Measurements from ENCODE around the gene HOXC10. TPM values are rescaled to one million over a fixed set of nuclear protein-coding genes. Genes with fewer than 3 reads are reported as not detected.

HOXC10 gene
- total RNA-seq, 1 donor from 2014 or later: not detected

- H3K27ac ChIP-seq (ENCODE audit: low read depth, low read length): no peak overlapping the region
- peaks cover 28% of the 10 kb centered on the region for H3K9me3 Mint-ChIP-seq (ENCODE audit: unreplicated experiment)
- TF ChIP-seq EZH2 (IDR thresholded peaks at IDR 0.05; ENCODE audit: insufficient read depth, low read length) (peak; percentile 94), CTCF (IDR thresholded peaks at IDR 0.05; ENCODE audit: insufficient read depth, low read depth, low read length) (no peak)
- peaks cover 89% of the 10 kb centered on the region for H3K27me3 Mint-ChIP-seq (ENCODE audit: low read depth, unreplicated experiment)
- no peak overlapping the region for H3K27ac Mint-ChIP-seq (ENCODE audit: unreplicated experiment)
- FAIRE-seq (no peak), DNase-seq (ENCODE audit: low read depth) (no peak)
- H3K4me3 ChIP-seq (ENCODE audit: insufficient read depth, low read depth, low read length): no peak overlapping the region
- peaks cover 7% of the 10 kb centered on the region for H3K9me3 ChIP-seq (ENCODE audit: insufficient read depth, low read depth, low read length)
- no peak overlapping the region for H3K9ac ChIP-seq (ENCODE audit: low read length)
- no peaks in the 10 kb centered on the region for H3K36me3 Mint-ChIP-seq (ENCODE audit: low read depth, unreplicated experiment)
- peaks cover 93% of the 10 kb centered on the region for H3K27me3 ChIP-seq (ENCODE audit: insufficient read depth, low read length)
- H3K79me2 ChIP-seq (ENCODE audit: insufficient read depth, low read length): no peaks in the 10 kb centered on the region
- H3K4me1 Mint-ChIP-seq (ENCODE audit: low read depth, unreplicated experiment): no peaks in the 10 kb centered on the region
- H3K36me3 ChIP-seq (ENCODE audit: insufficient read depth, low read length): no peaks in the 10 kb centered on the region
- no peaks in the 10 kb centered on the region for H4K20me1 ChIP-seq (ENCODE audit: insufficient read depth, low read length)
- no peaks in the 10 kb centered on the region for H3K4me1 ChIP-seq (ENCODE audit: insufficient read depth, low read length)
- no peak overlapping the region for H3K4me3 Mint-ChIP-seq (ENCODE audit: unreplicated experiment)
- no peak overlapping the region for H2AFZ ChIP-seq (ENCODE audit: low read depth, low read length)
- H3K4me2 ChIP-seq (ENCODE audit: low read length): no peak overlapping the region
Observed at GRCh38 chr12:53961025-53961761, 23.8 kb upstream of the HOXC10 start.

GRCh38 chr12:53963005-53963404, 21.9 kb upstream of the HOXC10 start:
- Mint-ChIP-seq H3K27ac (ENCODE audit: unreplicated experiment) (no peak overlapping the region), H3K4me1 (ENCODE audit: low read depth, unreplicated experiment) (no peaks in the 10 kb centered on the region), H3K27me3 (ENCODE audit: low read depth, unreplicated experiment) (peaks cover 90% of the 10 kb centered on the region), H3K36me3 (ENCODE audit: low read depth, unreplicated experiment) (no peaks in the 10 kb centered on the region), H3K9me3 (ENCODE audit: unreplicated experiment) (peaks cover 26% of the 10 kb centered on the region), H3K4me3 (ENCODE audit: unreplicated experiment) (no peak overlapping the region)
- H4K20me1 ChIP-seq (ENCODE audit: insufficient read depth, low read length): no peaks in the 10 kb centered on the region
- DNase-seq (ENCODE audit: low read depth) (no peak), FAIRE-seq (no peak)
- H3K36me3 ChIP-seq (ENCODE audit: insufficient read depth, low read length): no peaks in the 10 kb centered on the region
- H3K9me3 ChIP-seq (ENCODE audit: insufficient read depth, low read depth, low read length): peaks cover 7% of the 10 kb centered on the region
- H3K4me1 ChIP-seq (ENCODE audit: insufficient read depth, low read length): no peaks in the 10 kb centered on the region
- no peak overlapping the region for H3K27ac ChIP-seq (ENCODE audit: low read depth, low read length)
- peaks cover 95% of the 10 kb centered on the region for H3K27me3 ChIP-seq (ENCODE audit: insufficient read depth, low read length)
- H3K4me3 ChIP-seq (ENCODE audit: insufficient read depth, low read depth, low read length): no peak overlapping the region
- no peak for TF ChIP-seq EZH2 (IDR thresholded peaks at IDR 0.05; ENCODE audit: insufficient read depth, low read length)
- no peak for TF ChIP-seq CTCF (IDR thresholded peaks at IDR 0.05; ENCODE audit: insufficient read depth, low read depth, low read length)
- no peak overlapping the region for H3K9ac ChIP-seq (ENCODE audit: low read length)
- no peaks in the 10 kb centered on the region for H3K79me2 ChIP-seq (ENCODE audit: insufficient read depth, low read length)
- no peak overlapping the region for H3K4me2 ChIP-seq (ENCODE audit: low read length)
- no peak overlapping the region for H2AFZ ChIP-seq (ENCODE audit: low read depth, low read length)

Measured in astrocyte (in vitro differentiated cells and primary cell).